ENCODE data around the gene PGLYRP1.

PGLYRP1 gene

GRCh38 chr19:46035986-46036743 lies 13.3 kb upstream of the PGLYRP1 start:
- ATAC-seq = no peak
- no peak for TF ChIP-seq ISL1 (CRISPR knock-in tag; IDR thresholded peaks at IDR 0.05)
- no peak for TF ChIP-seq RARB (CRISPR knock-in tag; IDR thresholded peaks at IDR 0.05)
- TF ChIP-seq ZNF8 (CRISPR knock-in tag; IDR thresholded peaks at IDR 0.05) = no peak
- TF ChIP-seq, protein P1, sequence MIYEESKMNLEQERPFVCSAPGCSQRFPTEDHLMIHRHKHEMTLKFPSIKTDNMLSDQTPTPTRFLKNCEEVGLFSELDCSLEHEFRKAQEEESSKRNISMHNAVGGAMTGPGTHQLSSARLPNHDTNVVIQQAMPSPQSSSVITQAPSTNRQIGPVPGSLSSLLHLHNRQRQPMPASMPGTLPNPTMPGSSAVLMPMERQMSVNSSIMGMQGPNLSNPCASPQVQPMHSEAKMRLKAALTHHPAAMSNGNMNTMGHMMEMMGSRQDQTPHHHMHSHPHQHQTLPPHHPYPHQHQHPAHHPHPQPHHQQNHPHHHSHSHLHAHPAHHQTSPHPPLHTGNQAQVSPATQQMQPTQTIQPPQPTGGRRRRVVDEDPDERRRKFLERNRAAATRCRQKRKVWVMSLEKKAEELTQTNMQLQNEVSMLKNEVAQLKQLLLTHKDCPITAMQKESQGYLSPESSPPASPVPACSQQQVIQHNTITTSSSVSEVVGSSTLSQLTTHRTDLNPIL (CRISPR knock-in tag; IDR thresholded peaks at IDR 0.05; ENCODE audit: low read depth) = no peak
- TF ChIP-seq, protein P2, sequence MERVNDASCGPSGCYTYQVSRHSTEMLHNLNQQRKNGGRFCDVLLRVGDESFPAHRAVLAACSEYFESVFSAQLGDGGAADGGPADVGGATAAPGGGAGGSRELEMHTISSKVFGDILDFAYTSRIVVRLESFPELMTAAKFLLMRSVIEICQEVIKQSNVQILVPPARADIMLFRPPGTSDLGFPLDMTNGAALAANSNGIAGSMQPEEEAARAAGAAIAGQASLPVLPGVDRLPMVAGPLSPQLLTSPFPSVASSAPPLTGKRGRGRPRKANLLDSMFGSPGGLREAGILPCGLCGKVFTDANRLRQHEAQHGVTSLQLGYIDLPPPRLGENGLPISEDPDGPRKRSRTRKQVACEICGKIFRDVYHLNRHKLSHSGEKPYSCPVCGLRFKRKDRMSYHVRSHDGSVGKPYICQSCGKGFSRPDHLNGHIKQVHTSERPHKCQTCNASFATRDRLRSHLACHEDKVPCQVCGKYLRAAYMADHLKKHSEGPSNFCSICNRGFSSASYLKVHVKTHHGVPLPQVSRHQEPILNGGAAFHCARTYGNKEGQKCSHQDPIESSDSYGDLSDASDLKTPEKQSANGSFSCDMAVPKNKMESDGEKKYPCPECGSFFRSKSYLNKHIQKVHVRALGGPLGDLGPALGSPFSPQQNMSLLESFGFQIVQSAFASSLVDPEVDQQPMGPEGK (CRISPR knock-in tag; IDR thresholded peaks at IDR 0.05; ENCODE audit: borderline replicate concordance) = no peak
- TF ChIP-seq TSHZ2 (CRISPR knock-in tag; IDR thresholded peaks at IDR 0.05) = no peak
- no peak for TF ChIP-seq TOX (CRISPR knock-in tag; IDR thresholded peaks at IDR 0.05; ENCODE audit: borderline replicate concordance)
- TF ChIP-seq ZFP3 (CRISPR knock-in tag; IDR thresholded peaks at IDR 0.05) = no peak

DNA sequence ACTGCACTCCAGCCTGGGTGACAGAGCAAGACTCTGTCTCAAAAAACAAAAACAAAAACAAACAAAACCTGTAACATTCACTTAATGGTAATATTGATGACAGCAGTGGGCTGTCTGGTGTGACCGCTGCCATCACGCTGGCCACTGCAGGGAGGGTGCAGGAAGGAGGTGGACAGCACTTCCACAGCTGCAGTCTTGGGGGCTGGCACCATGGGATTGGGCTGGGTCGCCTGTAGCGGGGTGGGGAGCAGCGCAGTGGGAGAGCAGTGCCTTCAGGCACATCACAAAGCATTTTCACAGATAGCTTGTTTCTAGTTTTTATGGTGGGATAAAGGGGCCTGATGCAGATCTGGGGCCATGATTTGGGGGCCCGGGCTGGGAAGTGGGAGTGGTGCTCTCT lies 12.7 kb upstream of the PGLYRP1 start:
- no peak for ATAC-seq
- TF ChIP-seq TOX (CRISPR knock-in tag; IDR thresholded peaks at IDR 0.05; ENCODE audit: borderline replicate concordance) = no peak
- TF ChIP-seq ZNF8 (CRISPR knock-in tag; IDR thresholded peaks at IDR 0.05) = no peak
- no peak for TF ChIP-seq BACH2 (CRISPR knock-in tag; IDR thresholded peaks at IDR 0.05; ENCODE audit: borderline replicate concordance)
- no peak for TF ChIP-seq ZNF70 (CRISPR knock-in tag; IDR thresholded peaks at IDR 0.05)
- TF ChIP-seq TSHZ2 (CRISPR knock-in tag; IDR thresholded peaks at IDR 0.05) = no peak
- TF ChIP-seq, protein P2 (CRISPR knock-in tag; IDR thresholded peaks at IDR 0.05; ENCODE audit: borderline replicate concordance) = no peak
- TF ChIP-seq CSDC2 (CRISPR knock-in tag; IDR thresholded peaks at IDR 0.05) = no peak
- TF ChIP-seq ESRRG (CRISPR knock-in tag; IDR thresholded peaks at IDR 0.05) = no peak
- TF ChIP-seq RARB (CRISPR knock-in tag; IDR thresholded peaks at IDR 0.05) = no peak
- no peak for TF ChIP-seq POU6F1 (CRISPR knock-in tag; IDR thresholded peaks at IDR 0.05; ENCODE audit: borderline replicate concordance, low read depth)
- TF ChIP-seq TCF4 (CRISPR knock-in tag; IDR thresholded peaks at IDR 0.05; ENCODE audit: borderline replicate concordance) = no peak
- TF ChIP-seq, protein P3, sequence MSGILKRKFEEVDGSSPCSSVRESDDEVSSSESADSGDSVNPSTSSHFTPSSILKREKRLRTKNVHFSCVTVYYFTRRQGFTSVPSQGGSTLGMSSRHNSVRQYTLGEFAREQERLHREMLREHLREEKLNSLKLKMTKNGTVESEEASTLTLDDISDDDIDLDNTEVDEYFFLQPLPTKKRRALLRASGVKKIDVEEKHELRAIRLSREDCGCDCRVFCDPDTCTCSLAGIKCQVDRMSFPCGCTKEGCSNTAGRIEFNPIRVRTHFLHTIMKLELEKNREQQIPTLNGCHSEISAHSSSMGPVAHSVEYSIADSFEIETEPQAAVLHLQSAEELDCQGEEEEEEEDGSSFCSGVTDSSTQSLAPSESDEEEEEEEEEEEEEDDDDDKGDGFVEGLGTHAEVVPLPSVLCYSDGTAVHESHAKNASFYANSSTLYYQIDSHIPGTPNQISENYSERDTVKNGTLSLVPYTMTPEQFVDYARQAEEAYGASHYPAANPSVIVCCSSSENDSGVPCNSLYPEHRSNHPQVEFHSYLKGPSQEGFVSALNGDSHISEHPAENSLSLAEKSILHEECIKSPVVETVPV (CRISPR knock-in tag; IDR thresholded peaks at IDR 0.05) = no peak
- no peak for TF ChIP-seq SNAI2 (CRISPR knock-in tag; IDR thresholded peaks at IDR 0.05)
- TF ChIP-seq ZNF565 (CRISPR knock-in tag; conservative IDR thresholded peaks at IDR 0.05; ENCODE audit: low read depth) = no peak
- no peak for TF ChIP-seq ZC3H10 (CRISPR knock-in tag; IDR thresholded peaks at IDR 0.05)
